ENCODE data around the gene COL27A1. TPM values are rescaled to one million over a fixed set of nuclear protein-coding genes. Genes with fewer than 3 reads are reported as not detected.

COL27A1 gene
- total RNA-seq, 2 experiments from 2014 or later: 8.4 to 9.7 TPM

DNA sequence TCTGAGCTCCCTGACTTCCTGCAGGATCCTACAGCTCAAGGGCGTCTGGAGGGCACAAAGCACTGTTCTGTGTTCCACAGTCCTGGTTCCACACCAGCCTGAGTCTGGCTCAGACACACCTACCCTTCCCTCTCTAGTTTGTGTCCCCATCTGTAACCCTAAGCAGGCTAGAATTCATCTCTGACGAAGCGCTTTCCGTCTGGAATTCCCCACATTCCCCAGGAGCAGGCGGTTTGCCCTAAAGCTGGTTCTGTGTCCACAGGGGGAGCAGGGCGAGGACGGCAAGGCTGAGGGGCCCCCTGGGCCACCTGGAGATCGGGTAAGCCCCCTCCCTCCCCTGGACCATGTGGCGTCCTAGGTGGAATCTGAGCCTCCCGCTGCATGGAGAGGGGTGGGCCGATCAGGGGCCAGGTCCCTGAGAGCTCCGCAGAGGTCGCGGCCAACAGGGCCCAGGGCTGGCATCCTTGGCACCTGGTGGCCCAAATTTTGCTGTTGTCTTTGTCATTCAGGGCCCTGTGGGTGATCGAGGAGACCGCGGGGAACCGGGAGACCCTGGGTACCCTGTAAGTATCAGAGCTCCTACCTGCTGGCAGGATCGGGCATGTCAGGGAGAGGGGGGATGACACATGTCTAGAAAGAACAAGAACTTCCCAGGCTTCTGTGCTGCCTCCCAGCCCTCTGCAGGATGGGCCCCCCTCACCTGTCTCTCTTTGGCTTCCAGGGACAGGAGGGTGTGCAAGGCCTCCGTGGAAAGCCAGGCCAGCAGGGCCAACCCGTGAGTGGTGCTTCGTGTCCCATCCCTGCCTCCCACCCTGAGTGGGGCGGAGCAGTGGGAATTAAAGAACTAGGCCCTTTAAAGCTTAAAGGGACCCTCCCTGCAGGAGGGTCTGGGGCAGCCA lies 133.1 kb downstream of the COL27A1 start:
- Mint-ChIP-seq H3K4me1 (ENCODE audit: low read depth) (no peaks in the 10 kb centered on the region), H3K27me3 (peaks cover 2% of the 10 kb centered on the region), H3K9me3 (no peaks in the 10 kb centered on the region), H3K27ac (no peak overlapping the region), H3K36me3 (ENCODE audit: low read depth) (no peaks in the 10 kb centered on the region), H3K4me3 (no peak overlapping the region)
- ATAC-seq (no peak), DNase-seq (no peak)
- no peak for TF ChIP-seq CTCF (IDR thresholded peaks at IDR 0.05)
- ChIA-PET CTCF (interaction anchor here (0.7 to 5.1 kb wide), 4 partner anchors 131 to 206 kb away, joined by 3 to 65 read pairs (median 8); partner anchors contain the start of gene COL27A1), POLR2A (interaction anchor here (0.6 kb wide), 1 partner anchor 472 kb away, joined by 3 read pairs; no protein-coding TSS in a partner anchor)
- intact Hi-C loops (cut with micrococcal nuclease): no loop called here

DNA sequence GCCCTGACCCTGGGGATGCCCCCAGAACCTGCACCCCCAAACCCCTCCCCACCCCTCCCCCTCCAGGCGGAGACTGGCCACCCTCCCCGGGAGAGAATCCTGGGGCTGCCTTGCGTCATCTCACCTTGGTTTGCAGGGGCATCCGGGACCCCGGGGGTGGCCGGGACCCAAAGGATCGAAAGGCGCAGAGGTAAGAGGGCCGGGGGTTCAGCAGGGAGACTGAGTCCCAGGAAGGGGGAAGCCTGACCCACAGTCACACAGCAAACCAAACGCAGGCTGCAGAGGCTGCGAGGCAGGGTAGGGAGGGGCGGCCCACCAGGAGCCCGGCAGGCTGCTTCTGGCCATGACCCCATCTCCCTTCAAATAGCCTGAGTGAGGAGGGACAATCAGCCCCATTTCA lies 133.8 kb downstream of the COL27A1 start:
- ChIA-PET CTCF (interaction anchor here (1.6 to 5.1 kb wide), 3 partner anchors 132 to 182 kb away, joined by 7 to 71 read pairs (median 65); partner anchors contain the start of gene COL27A1), POLR2A (interaction anchor here (0.6 kb wide), 1 partner anchor 473 kb away, joined by 3 read pairs; no protein-coding TSS in a partner anchor)
- Mint-ChIP-seq H3K27me3 (peaks cover 2% of the 10 kb centered on the region), H3K4me3 (no peak overlapping the region), H3K36me3 (ENCODE audit: low read depth) (no peaks in the 10 kb centered on the region), H3K4me1 (ENCODE audit: low read depth) (no peaks in the 10 kb centered on the region), H3K27ac (no peak overlapping the region), H3K9me3 (no peaks in the 10 kb centered on the region)
- no peak for ATAC-seq
- no peak for DNase-seq
- intact Hi-C loops (cut with micrococcal nuclease): no loop called here
- no peak for TF ChIP-seq CTCF (IDR thresholded peaks at IDR 0.05)

GRCh38 chr9:114289571-114290481 lies 134.5 kb downstream of the COL27A1 start:
- ATAC-seq: no peak
- Mint-ChIP-seq H3K4me3 (no peak overlapping the region), H3K36me3 (ENCODE audit: low read depth) (peaks cover 4% of the 10 kb centered on the region), H3K27me3 (peaks cover 2% of the 10 kb centered on the region), H3K9me3 (peaks cover 4% of the 10 kb centered on the region), H3K27ac (no peak overlapping the region), H3K4me1 (ENCODE audit: low read depth) (no peaks in the 10 kb centered on the region)
- ChIA-PET POLR2A (no interaction called here), CTCF (interaction anchor here (0.6 to 5.1 kb wide), 24 partner anchors 10 to 248 kb away, joined by 3 to 71 read pairs (median 8); partner anchors contain the start of gene COL27A1)
- DNase-seq: no peak
- TF ChIP-seq CTCF (IDR thresholded peaks at IDR 0.05): no peak
- intact Hi-C loops (cut with micrococcal nuclease): loop anchor here (5.0 kb wide), 3 partner anchors 133 to 208 kb away; partner anchors contain the start of gene COL27A1

GRCh38 chr9:114290561-114290986 lies 135.2 kb downstream of the COL27A1 start:
- no peak for DNase-seq
- ChIA-PET POLR2A (interaction anchor here (0.7 to 1.6 kb wide), 3 partner anchors 97 to 183 kb away, joined by 3 to 5 read pairs (median 3); partner anchors contain the start of gene AKNA), CTCF (interaction anchor here (0.6 to 5.1 kb wide), 55 partner anchors 9 to 324 kb away, joined by 3 to 71 read pairs (median 5); partner anchors contain the start of genes AKNA, COL27A1 and KIF12)
- ATAC-seq: no peak
- TF ChIP-seq CTCF (IDR thresholded peaks at IDR 0.05): no peak
- H3K27me3 Mint-ChIP-seq: peaks cover 2% of the 10 kb centered on the region
- H3K27ac Mint-ChIP-seq: no peak overlapping the region
- intact Hi-C loops (cut with micrococcal nuclease): loop anchor here (5.0 kb wide), 3 partner anchors 133 to 208 kb away; partner anchors contain the start of gene COL27A1
- no peaks in the 10 kb centered on the region for H3K4me1 Mint-ChIP-seq (ENCODE audit: low read depth)
- no peak overlapping the region for H3K4me3 Mint-ChIP-seq
- peaks cover 4% of the 10 kb centered on the region for H3K36me3 Mint-ChIP-seq (ENCODE audit: low read depth)
- peaks cover 10% of the 10 kb centered on the region for H3K9me3 Mint-ChIP-seq
